ENCODE measurements around the gene GABRB2. TPM values are rescaled to one million over a fixed set of nuclear protein-coding genes. Genes with fewer than 3 reads are reported as not detected.

The GABRB2 gene
- total RNA-seq, 1 experiment from 2014 or later, result not detected

GRCh38 chr5:161446655-161447054 lies 99.9 kb downstream of the GABRB2 start:
- Histone ChIP-seq H3K27me3 (ENCODE audit: control insufficient read depth, insufficient read depth, low read length) (no peaks in the 10 kb centered on the region), H3K9me3 (ENCODE audit: control insufficient read depth, insufficient read depth, low read depth, low read length) (no peaks in the 10 kb centered on the region), H3K4me3 (ENCODE audit: low read depth in 2 of 2, low read length in 2 of 2) (no peak overlapping the region), H3K4me1 (ENCODE audit: control insufficient read depth, insufficient read depth, low read length) (no peaks in the 10 kb centered on the region), H3K36me3 (ENCODE audit: control insufficient read depth, insufficient read depth, low read length) (no peaks in the 10 kb centered on the region), H3K27ac (ENCODE audit: low read length) (no peak overlapping the region)
- no TSS peak for BruUV-seq (replicated peaks)
- in situ Hi-C loops (cut with HindIII; ENCODE audit: low pct_unique_long_range_greater_than_20kb, low sequenced_read_pairs), result no loop called here
- intact Hi-C loops (cut with micrococcal nuclease; ENCODE audit: unreplicated experiment), result no loop called here
- POLR2A ChIA-PET, result no interaction called here
- TF ChIP-seq TCF7L2 (IDR thresholded peaks at IDR 0.05; ENCODE audit: low read depth, low read length) (no peak), REST (IDR thresholded peaks at IDR 0.05; ENCODE audit: insufficient read depth in 1 of 2, low read depth in 2 of 2, low read length in 1 of 2) (no peak), SIN3A (IDR thresholded peaks at IDR 0.05; ENCODE audit: borderline replicate concordance, insufficient read depth, low read depth, low read length) (no peak), CTCF (IDR thresholded peaks at IDR 0.05) (no peak), POLR2AphosphoS5 (IDR thresholded peaks at IDR 0.05; ENCODE audit: low read depth, low read length) (no peak)
- DNase-seq (ENCODE audit: low read depth, low spot score) (no peak), ATAC-seq (no peak)
- CTCF ChIA-PET, result no interaction called here

GRCh38 chr5:161442471-161442870 lies 104.1 kb downstream of the GABRB2 start:
- Histone ChIP-seq H3K36me3 (ENCODE audit: control insufficient read depth, insufficient read depth, low read length) (no peaks in the 10 kb centered on the region), H3K4me1 (ENCODE audit: control insufficient read depth, insufficient read depth, low read length) (no peaks in the 10 kb centered on the region), H3K9me3 (ENCODE audit: control insufficient read depth, insufficient read depth, low read depth, low read length) (no peaks in the 10 kb centered on the region), H3K27me3 (ENCODE audit: control insufficient read depth, insufficient read depth, low read length) (no peaks in the 10 kb centered on the region), H3K27ac (ENCODE audit: low read length) (no peak overlapping the region), H3K4me3 (ENCODE audit: low read depth in 2 of 2, low read length in 2 of 2) (no peak overlapping the region)
- BruUV-seq (replicated peaks), result no TSS peak
- DNase-seq (ENCODE audit: low read depth, low spot score), result no peak
- no peak for ATAC-seq
- CTCF ChIA-PET, result no interaction called here
- in situ Hi-C loops (cut with HindIII; ENCODE audit: low pct_unique_long_range_greater_than_20kb, low sequenced_read_pairs), result no loop called here
- TF ChIP-seq SIN3A (IDR thresholded peaks at IDR 0.05; ENCODE audit: borderline replicate concordance, insufficient read depth, low read depth, low read length), result no peak
- TF ChIP-seq CTCF (IDR thresholded peaks at IDR 0.05), result no peak
- TF ChIP-seq REST (IDR thresholded peaks at IDR 0.05; ENCODE audit: insufficient read depth in 1 of 2, low read depth in 2 of 2, low read length in 1 of 2), result no peak
- no peak for TF ChIP-seq TCF7L2 (IDR thresholded peaks at IDR 0.05; ENCODE audit: low read depth, low read length)
- TF ChIP-seq POLR2AphosphoS5 (IDR thresholded peaks at IDR 0.05; ENCODE audit: low read depth, low read length), result no peak
- POLR2A ChIA-PET, result no interaction called here
- intact Hi-C loops (cut with micrococcal nuclease; ENCODE audit: unreplicated experiment), result no loop called here

All from Panc1 (cell line).